HG03521 (cell line): ENCODE results near the gene UBE2V1.
"Not testable (repeated sequence)": the region's sequence is repeated elsewhere in the genome, so short reads cannot be mapped to it uniquely, and the experiment has no call there.

Source experiments
- ATAC-seq: cut with Tn5 transposase; IDR thresholded peaks from one replicate; pipeline ENCODE4 v1.9.1; 2021; ENCODE audit warnings: mild to moderate bottlenecking, moderate library complexity; ENCODE audit not compliant: unreplicated experiment

Gene UBE2V1

GRCh38 chr20:50115591-50116367 is 2.8 kb upstream of the UBE2V1 start:
- ATAC-seq: peak; percentile 71

DNA sequence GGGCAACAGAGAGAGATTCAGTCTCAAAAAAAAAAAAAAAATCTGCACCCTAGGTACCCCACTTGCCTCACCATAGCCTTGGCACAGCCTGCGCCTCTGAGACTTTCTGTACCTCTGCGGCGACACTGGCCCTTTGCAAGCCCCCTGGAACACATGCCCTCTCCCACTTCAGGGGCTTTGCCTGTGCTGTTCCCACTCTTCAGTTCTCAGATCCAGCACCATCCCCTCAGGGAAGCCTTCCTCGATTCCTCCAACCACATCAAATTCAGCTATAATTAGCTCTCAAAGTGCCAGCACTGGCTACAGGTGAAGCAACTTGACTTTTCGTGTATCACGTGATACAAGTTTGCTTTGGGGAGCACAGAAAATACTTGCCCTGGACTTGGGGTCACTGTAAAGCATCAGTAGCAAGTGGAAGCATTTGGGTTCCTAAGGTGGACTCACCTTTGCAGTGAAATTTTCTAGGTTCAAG is 2.1 kb upstream of the UBE2V1 start:
- ATAC-seq: no peak

GRCh38 chr20:50113420-50114224 is 672 bp upstream of the UBE2V1 start:
- no peak for ATAC-seq

DNA sequence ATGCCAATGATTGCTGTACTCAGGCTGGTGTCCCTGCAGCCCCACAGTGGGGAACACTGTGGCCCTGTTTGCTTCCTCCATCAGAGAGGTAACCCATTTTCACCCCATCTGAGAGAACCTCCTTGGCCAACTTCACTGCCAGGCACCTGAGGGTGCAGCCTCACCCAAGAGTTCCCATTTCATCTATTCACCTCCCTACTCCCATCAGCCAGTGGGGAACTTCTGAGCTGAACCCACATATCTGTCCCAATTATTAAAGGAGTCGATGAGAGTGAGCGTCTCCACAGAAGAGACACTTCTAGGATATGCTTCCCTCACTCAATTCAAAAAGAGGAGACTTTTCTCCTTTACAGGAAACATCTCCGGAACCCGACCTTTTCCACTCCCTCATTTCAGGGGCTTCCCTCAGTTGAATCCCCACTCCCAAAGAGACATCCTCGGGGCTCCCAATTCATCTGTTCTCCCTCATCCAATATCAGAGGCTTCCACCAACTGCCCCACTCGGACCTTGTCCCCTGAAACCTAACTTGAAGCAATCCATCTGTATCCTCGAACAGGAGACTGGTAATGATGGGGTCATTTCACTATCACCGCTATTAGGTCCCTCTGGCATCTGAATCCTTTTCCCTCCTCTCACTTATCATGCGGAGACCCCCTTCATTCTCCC is 988 bp downstream of the UBE2V1 start:
- ATAC-seq: no peak

DNA sequence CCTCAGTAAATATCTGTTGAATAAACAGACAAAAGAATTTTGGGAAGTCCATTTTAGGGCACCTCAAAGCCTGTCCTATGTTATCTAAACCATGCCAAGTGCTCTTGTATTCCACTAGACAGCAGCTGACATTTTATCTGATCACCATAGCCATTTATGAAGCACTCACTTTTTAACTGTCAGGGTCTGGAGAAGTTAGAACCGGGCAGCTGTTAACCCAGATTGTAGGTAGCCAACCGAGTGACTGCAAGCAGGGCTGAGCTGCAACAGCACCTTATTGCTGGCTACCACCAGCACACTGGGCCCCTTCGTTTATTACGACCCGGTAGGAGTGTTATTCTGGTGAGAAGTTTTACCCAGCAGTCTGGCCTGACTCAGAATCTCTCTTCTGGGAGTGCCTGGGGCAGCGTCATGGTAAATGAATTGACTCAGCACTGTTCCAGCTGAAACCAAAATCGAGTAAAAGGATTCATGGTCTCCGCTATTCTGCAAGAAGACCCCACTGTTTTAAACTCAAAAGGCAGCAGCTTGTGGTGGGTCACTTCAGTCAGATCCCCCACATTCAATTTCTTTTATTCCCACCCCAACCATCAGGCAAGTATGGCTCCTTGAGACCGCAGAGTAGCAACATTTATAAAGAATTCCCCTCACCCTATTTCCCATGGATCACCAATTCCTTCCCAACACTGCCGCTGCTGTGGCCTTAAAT is 1.7 kb downstream of the UBE2V1 start:
- ATAC-seq: no peak

DNA sequence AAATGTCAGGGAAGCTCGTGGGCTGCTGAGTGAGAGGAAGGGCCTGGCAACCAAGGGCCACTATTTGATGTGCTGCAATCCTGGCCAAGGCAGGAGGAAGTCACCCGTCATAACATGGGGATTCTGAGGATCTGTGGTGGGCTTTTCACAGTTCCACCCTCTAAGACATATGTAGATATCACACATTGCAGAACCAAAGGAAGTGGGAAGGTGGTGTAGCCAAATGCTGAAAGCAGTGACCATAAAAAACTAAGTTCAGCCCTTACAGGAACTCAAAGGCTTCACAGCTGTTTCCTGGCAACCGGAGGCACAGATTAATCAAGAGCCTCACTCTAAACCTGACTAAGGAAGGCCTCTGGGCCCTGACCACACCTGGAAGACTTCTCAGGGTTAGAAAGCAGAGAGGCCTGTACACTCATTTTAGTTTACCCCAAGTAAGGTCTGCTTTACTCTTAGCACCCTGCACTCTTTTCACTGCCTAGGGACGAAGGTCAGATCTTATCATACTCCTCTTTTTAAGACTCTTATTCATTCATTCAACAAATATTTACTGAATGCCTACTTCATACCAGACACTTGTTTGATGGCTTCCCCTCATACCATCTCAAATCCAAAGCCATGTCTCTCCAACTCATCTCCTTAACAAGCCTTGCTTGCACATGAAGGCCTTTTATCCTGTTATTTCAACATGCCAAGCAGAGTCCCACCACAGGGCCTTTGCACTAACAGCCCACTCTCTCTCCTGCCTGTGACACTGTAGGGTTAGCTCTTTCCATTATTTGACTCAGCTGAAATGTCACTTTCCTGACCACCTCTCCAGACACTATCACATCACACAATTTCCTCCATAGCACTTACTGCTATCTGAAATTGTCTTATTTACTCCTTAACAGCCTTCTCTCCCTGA is 2.6 kb downstream of the UBE2V1 start:
- no peak for ATAC-seq

DNA sequence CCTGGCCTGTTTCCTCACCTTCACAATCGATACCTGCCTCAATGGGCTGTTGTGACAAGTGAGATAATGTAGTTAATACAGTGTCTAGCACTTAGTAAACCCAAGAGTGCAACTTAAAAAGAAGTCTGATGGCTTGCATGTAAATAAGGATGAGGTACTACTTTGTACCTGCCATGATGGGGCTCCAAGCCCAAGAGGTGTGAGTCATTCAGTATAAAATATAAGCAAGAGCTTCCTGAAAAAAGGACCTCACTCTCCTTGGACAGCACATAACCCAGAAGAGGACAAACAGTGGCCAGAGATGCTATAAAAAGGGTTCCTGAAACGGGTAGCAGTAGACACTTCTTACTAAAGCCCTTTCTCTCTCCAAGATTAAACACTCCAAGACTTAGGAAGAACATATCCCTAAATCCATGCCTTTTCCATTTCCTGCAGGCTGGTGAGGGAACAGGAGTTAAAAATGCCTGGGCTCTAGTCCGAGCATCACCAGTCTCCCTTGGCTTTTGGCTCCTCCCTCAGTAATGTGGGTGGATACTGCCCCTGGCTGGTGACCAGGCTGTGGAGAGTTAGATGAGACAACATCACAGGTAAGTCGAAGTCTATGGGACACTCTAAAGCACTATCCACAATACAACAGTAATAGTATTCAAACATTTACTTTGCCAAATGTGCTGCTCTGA is 4.3 kb downstream of the UBE2V1 start:
- ATAC-seq: no peak

- ATAC-seq: no peak
These were observed 5.1 kb downstream of the UBE2V1 start for GRCh38 chr20:50107796-50108331.

DNA sequence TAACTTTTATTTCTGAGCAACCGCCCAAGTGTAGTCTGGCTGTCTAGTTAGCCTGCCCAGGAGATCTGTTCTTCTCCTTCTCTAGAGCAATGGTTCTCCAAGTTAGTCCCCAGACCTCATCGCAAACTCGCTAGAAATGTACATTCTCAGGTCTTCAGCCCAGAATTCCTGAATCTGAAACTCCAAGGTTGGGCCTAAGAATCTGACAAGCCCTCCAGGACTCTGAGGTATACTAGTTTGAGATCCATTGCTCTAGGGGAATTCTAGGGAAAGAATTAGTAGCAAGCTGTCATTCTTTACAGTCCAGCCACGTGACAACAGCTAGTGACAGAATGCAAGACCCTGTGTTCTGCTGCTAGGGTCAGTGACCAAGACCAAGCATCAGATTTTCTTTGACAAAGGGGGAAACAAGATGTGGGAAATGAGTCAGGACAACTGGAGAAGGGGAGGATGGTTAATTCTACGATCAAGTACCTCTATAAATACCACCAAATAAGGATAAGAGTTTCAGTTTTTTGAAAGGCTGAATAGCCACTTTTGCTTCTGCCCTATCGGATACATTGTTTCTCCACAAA is 5.8 kb downstream of the UBE2V1 start:
- ATAC-seq: no peak

GRCh38 chr20:50106669-50107068 is 6.3 kb downstream of the UBE2V1 start:
- ATAC-seq: not testable (repeated sequence)

DNA sequence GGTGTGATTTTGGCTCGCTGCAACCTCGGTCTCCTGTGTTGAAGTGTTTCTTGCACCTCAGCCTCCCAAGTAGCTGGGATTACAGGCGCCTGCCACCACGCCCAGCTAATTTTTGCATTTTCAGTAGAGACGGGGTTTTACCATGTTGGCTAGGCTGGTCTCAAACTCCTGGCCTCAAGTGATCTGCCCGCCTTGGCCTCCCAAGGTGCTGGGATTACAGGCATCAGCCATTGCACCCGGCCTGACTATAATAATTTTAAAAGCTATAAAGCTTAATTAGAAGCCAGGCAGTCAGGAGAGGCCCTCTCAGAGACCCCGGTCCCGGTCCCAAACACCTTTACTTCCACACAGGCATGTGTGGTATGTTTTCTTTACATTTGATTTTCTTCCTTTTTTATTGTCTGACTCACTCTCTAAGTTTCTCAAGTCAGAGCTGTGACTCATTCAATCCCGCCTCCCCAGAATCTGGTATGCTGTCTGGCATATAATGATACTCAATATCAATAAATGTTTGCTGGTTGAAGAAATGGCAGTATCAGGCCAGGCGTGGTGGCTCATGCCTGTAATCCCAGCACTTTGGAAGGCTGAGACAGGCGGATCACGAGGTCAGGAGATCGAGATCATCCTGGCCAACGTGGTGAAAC is 9.4 kb downstream of the UBE2V1 start:
- ATAC-seq: not testable (repeated sequence)

- not testable (repeated sequence) for ATAC-seq
These were observed 10.4 kb downstream of the UBE2V1 start for GRCh38 chr20:50102551-50102950.

DNA sequence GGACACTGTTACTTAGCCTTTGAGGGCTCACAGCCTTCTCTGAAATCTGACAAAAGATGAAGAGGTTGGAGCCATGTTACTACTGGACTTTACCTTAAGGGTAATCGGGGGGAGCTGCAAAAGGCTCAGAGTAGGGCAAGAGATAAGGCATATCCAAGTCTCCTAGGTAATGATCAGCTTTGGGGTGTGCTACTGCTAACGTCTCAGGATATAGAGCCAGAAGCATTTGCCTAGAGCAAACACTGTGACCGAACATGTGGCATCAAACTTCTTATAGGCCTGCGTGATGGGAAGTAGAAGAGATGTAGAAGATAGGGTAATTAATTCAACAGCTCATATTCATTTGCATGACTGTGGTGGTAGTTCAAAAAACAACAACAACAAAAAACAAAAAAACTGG is 11.1 kb downstream of the UBE2V1 start:
- no peak for ATAC-seq

- ATAC-seq: no peak
These were observed 11.7 kb downstream of the UBE2V1 start for GRCh38 chr20:50101281-50101680.

DNA sequence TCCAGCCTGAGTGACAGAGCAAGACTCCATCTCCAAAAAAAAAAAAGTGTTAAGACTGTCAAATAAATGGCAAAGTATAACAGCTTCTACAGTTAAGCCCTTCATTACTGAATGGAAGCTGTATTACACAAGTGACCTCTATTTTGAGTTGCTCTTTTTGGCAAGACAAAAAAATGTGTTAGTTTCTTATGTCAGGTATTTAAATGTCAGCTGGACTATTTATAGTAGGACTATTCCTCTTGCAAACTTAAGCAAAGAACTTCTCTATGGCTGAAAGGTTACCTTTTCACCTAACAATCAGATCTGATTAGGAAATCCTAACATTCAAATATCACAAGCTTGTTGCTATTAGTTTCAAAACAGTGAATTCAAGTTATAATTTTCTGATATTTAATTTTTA is 12.4 kb downstream of the UBE2V1 start:
- ATAC-seq: no peak

DNA sequence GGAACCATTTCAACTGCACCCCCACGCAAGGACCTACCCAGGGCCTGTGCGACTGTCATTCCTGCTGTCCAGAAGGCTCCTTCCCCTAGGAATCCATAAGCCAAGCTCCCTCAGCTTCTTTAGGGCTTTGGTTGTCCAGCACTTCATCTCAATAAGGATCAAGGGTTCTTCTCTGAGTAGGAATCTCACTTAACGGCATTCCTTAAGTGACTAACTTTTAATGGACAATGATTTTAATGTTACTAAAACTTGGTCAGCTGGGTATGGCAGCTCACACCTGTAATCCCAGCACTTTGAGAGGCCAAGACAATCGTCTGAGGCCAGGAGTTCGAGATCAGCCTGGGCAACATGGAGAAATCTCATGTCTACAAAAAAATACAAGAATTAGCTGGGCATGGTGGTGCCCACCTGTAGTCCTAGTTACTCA is 13.4 kb downstream of the UBE2V1 start:
- ATAC-seq: no peak

- ATAC-seq: no peak
These were observed 13.8 kb downstream of the UBE2V1 start for GRCh38 chr20:50099113-50099512.

- ATAC-seq: no peak
These were observed 14.7 kb downstream of the UBE2V1 start for GRCh38 chr20:50098259-50098658.
